Measurements from ENCODE around the gene MAP6. TPM values are rescaled to one million over a fixed set of nuclear protein-coding genes. Genes with fewer than 3 reads are reported as not detected.
"Not testable (repeated sequence)": the region's sequence is repeated elsewhere in the genome, so short reads cannot be mapped to it uniquely, and the experiment has no call there.

Gene MAP6
- total RNA-seq, 1 donor: 3.0 TPM

DNA sequence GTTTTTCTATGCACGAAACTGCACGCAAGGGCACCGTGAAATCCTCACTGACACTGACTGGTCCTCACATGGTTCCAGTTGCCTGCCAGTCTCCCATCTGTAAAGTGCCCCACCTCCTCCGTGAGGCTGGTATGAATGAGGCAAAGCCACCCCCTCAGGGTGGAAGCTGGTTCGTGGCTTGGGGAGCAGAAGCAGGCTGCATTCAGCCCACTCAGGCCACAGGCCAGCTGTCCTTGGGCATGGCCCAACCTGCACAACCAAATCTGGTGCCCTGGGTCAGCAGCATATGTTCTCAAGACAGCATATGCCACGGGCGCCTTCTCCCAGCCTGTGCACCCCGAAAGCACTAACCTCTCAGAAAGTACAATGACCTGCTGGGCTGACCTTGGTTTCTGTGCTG lies 77.5 kb downstream of the MAP6 start:
- no peak overlapping the region for H3K4me3 ChIP-seq (ENCODE audit: low read depth, low read length)
- DNase-seq (ENCODE audit: low read depth): no peak
- TF ChIP-seq, protein P1, sequence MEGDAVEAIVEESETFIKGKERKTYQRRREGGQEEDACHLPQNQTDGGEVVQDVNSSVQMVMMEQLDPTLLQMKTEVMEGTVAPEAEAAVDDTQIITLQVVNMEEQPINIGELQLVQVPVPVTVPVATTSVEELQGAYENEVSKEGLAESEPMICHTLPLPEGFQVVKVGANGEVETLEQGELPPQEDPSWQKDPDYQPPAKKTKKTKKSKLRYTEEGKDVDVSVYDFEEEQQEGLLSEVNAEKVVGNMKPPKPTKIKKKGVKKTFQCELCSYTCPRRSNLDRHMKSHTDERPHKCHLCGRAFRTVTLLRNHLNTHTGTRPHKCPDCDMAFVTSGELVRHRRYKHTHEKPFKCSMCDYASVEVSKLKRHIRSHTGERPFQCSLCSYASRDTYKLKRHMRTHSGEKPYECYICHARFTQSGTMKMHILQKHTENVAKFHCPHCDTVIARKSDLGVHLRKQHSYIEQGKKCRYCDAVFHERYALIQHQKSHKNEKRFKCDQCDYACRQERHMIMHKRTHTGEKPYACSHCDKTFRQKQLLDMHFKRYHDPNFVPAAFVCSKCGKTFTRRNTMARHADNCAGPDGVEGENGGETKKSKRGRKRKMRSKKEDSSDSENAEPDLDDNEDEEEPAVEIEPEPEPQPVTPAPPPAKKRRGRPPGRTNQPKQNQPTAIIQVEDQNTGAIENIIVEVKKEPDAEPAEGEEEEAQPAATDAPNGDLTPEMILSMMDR (IDR thresholded peaks at IDR 0.05; ENCODE audit: insufficient read depth, low read depth, low read length): no peak

DNA sequence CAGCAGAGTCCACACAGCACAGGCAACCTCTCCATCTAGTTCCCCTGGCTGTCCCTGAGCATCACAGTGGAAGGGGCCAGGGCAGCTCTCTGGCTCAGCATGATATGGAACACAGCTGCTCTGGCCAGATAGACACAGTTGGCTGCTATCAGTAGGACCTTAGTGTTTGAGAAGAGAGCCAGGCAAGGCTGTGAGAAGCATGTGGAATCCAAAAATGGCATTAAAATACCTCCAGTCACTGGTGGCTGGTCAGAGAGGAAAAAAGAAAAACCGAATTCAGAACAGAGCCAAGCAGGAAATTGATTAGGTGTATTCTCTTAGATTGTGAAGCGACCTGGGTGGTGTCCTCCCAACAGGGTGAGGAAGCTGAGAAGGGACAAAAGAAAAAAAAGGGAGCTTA lies 78.9 kb downstream of the MAP6 start:
- no peak overlapping the region for H3K4me3 ChIP-seq (ENCODE audit: low read depth, low read length)
- DNase-seq (ENCODE audit: low read depth): no peak
- TF ChIP-seq, protein P1 (IDR thresholded peaks at IDR 0.05; ENCODE audit: insufficient read depth, low read depth, low read length): no peak

DNA sequence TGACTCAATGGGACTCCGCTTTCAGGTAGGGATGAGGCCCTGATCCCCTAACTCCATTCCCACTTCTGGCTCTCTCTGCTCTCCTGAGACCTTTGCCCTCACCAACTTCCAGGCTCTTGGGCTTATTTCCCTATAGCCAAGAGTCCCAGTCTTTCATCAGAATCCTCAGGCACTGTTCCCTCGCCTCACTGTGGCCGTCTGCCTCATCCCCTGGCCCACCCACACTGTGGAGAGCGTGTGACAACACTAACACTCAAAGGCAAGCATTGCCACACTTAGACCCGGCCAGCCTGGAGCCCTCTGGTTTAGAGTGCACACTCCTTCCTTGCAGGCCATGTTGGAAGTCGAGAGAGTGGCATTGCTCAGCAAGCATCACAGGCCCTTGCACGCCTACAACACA lies 79.8 kb downstream of the MAP6 start:
- DNase-seq (ENCODE audit: low read depth): no peak
- no peak overlapping the region for H3K4me3 ChIP-seq (ENCODE audit: low read depth, low read length)
- TF ChIP-seq, protein P1 (IDR thresholded peaks at IDR 0.05; ENCODE audit: insufficient read depth, low read depth, low read length): no peak

DNA sequence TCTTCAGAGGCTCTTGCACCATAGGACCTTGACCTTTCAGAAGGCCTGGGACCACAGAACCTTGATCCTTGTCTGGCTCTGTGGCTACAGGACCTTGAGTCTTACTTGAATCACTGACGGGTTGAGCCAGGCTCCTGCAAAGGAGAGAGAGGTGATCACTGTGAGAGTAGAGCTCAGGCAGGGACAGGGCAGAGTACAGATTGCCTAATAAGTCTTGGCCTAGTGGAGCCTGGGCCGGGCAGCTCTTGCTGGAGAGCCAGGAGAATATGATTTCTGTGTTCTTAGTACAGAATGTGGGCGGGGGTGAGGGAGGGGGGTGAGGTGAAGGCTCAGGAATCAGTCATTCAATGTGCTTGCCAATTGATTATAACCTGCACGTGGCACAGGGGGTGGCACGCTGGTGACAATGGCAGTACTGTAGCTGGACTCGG lies 80.8 kb downstream of the MAP6 start:
- no peak for DNase-seq (ENCODE audit: low read depth)
- H3K4me3 ChIP-seq (ENCODE audit: low read depth, low read length): no peak overlapping the region
- TF ChIP-seq, protein P1 (IDR thresholded peaks at IDR 0.05; ENCODE audit: insufficient read depth, low read depth, low read length): no peak

DNA sequence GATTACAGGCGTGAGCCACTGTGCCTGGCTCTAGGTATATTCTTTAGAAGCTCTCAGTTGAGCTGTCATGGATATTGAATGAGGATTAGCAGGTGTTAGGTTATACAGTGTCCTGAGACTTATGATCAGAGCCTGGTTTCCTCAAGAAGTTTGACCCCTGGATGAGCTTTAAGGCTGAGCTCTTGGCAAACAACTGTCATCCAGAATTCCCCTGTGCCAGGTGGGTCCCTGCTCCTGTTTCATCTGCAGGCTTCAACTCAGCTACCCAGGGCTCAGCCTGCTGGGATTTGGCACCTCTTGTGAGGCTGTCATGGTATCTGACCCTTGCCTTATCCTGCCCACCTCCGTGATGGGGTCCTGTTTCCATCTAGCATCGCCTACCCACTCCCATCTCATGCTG lies 82.4 kb downstream of the MAP6 start:
- no peak overlapping the region for H3K4me3 ChIP-seq (ENCODE audit: low read depth, low read length)
- DNase-seq (ENCODE audit: low read depth): no peak
- TF ChIP-seq, protein P1 (IDR thresholded peaks at IDR 0.05; ENCODE audit: insufficient read depth, low read depth, low read length): no peak

DNA sequence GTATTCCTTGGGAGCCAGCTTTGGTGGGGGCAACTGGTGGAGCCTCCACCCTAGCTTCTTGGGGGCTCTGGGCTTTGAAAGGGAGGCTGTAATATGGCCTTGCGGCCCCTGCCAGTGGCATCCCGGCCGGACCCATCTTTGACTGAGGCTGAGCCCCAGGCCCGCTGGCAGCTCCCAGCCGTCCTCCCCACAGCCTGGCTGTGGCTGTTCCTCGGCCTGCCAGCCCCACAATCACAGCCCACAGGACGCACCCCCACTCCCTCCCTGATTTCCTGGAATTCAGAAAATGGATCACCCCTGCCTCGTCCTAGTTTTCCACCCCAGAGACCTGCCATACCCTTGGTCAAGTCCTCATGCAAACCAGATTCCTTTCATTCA lies 83.6 kb downstream of the MAP6 start:
- TF ChIP-seq, protein P1 (IDR thresholded peaks at IDR 0.05; ENCODE audit: insufficient read depth, low read depth, low read length): no peak
- no peak overlapping the region for H3K4me3 ChIP-seq (ENCODE audit: low read depth, low read length)
- no peak for DNase-seq (ENCODE audit: low read depth)

DNA sequence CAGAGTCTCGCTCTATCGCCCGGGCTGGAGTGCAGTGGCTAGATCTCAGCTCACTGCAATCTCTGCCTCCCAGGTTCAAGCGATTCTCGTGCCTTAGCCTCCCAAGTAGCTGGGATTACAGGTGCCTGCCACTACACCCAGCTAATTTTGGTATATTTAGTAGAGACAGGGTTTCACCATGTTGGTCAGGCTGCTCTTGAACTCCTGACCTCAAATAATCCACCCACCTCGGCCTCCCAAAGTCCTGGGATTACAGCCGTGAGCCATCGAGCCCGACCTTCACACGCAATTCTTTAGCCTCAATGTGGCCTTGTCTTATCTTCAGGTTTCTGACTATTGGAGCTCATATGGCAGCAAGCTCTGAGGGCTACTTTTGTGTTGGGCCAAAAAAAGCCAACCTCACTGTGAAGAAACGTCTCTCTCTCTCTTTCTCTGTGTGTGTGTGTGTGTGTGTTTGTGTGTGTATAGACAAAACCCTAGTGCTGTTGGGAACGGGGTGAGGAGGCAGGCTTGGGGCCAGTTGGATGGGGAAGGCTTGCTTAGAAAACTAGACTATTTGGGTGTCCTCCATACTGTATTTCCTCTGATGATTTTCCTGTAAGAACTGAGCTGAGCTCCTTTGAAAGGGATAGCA lies 84.1 kb downstream of the MAP6 start:
- H3K4me3 ChIP-seq (ENCODE audit: low read depth, low read length); DNase-seq (ENCODE audit: low read depth): not testable (repeated sequence)

Measured in fibroblast of villous mesenchyme (primary cell).